Stimulated activated CD4-positive, alpha-beta T cell treated with anti-CD3 and anti-CD28 coated beads, TNF-alpha, amount 100 ng/mL, for 24 hours (primary cell): ENCODE results near the gene GLIPR1.
A peak's percentile ranks its signal among the peaks of the same experiment; 100 is the strongest.
"Not testable (repeated sequence)": the region's sequence is repeated elsewhere in the genome, so short reads cannot be mapped to it uniquely, and the experiment has no call there.

Source experiments
- DNase-seq, 3 experiments: peaks; one replicate each; pipeline ENCODE4 v3.0.0-alpha.2; 2020; ENCODE audit warnings: low read depth in 3 of 3

The GLIPR1 gene

GRCh38 chr12:75474116-75474515 is 6.4 kb upstream of the GLIPR1 start:
- DNase-seq: no peak

GRCh38 chr12:75476071-75476470 is 4.5 kb upstream of the GLIPR1 start:
- DNase-seq: peak in 1 of 3 experiments; percentile 35

GRCh38 chr12:75477137-75477536 is 3.4 kb upstream of the GLIPR1 start:
- DNase-seq: no peak

GRCh38 chr12:75478116-75478794 is 2.3 kb upstream of the GLIPR1 start:
- DNase-seq: no peak

GRCh38 chr12:75479963-75480461 is 543 bp upstream of the GLIPR1 start:
- DNase-seq: no peak

GRCh38 chr12:75481013-75481705 is 604 bp downstream of the GLIPR1 start:
- no peak for DNase-seq

- no peak for DNase-seq
These were observed 1.2 kb downstream of the GLIPR1 start for GRCh38 chr12:75481774-75482173.

GRCh38 chr12:75482646-75483045 is 2.1 kb downstream of the GLIPR1 start:
- no peak for DNase-seq

GRCh38 chr12:75483431-75483830 is 2.9 kb downstream of the GLIPR1 start:
- no peak for DNase-seq

- not testable (repeated sequence) for DNase-seq
These were observed 3.9 kb downstream of the GLIPR1 start for GRCh38 chr12:75484450-75484849.

GRCh38 chr12:75487308-75487707 is 6.8 kb downstream of the GLIPR1 start:
- DNase-seq: no peak

GRCh38 chr12:75488553-75488952 is 8.0 kb downstream of the GLIPR1 start:
- no peak for DNase-seq

GRCh38 chr12:75489187-75489586 is 8.6 kb downstream of the GLIPR1 start:
- no peak for DNase-seq

- peak in 1 of 3 experiments; percentile 22 for DNase-seq
These were observed 9.2 kb downstream of the GLIPR1 start for GRCh38 chr12:75489613-75490210.

- no peak for DNase-seq
These were observed 10.6 kb downstream of the GLIPR1 start for GRCh38 chr12:75491169-75491568.

GRCh38 chr12:75503459-75503858 is 22.9 kb downstream of the GLIPR1 start:
- DNase-seq: no peak

- DNase-seq: no peak
These were observed 23.3 kb downstream of the GLIPR1 start for GRCh38 chr12:75503866-75504265.

- no peak for DNase-seq
These were observed 25.3 kb downstream of the GLIPR1 start for GRCh38 chr12:75505706-75506312.

GRCh38 chr12:75507086-75507485 is 26.5 kb downstream of the GLIPR1 start:
- no peak for DNase-seq

GRCh38 chr12:75508159-75508558 is 27.6 kb downstream of the GLIPR1 start:
- DNase-seq: no peak

GRCh38 chr12:75509621-75510020 is 29.1 kb downstream of the GLIPR1 start:
- no peak for DNase-seq
